GM06990 (cell line): ENCODE results near the gene TMEM100.

Experiments used
- DNase-seq: peaks from one replicate; pipeline ENCODE4 v3.0.0-alpha.2; 2011; ENCODE audit not compliant: insufficient read length; ENCODE audit errors: extremely low read depth
- H3K27me3 ChIP-seq: replicated peaks from 2 replicates; pipeline ENCODE4 v1.6.0; 2011; ENCODE audit warnings: low read length; ENCODE audit not compliant: control insufficient read depth, insufficient read depth
- H3K36me3 ChIP-seq: 2 replicates; pipeline ENCODE4 v1.5.1; 2011; ENCODE audit warnings: low read length; ENCODE audit not compliant: control insufficient read depth, insufficient read depth
- H3K4me3 ChIP-seq: replicated peaks from 2 replicates; pipeline ENCODE4 v1.5.1; 2011; ENCODE audit warnings: low read depth, mild to moderate bottlenecking, control low read depth, low read length
- CTCF ChIP-seq: IDR thresholded peaks from 2 replicates; pipeline ENCODE4 v1.5.1; 2011; ENCODE audit warnings: low read length, control low read depth, mild to moderate bottlenecking, inconsistent platforms; ENCODE audit not compliant: insufficient read depth, poor library complexity, severe bottlenecking

Gene TMEM100

GRCh38 chr17:55742272-55743102 lies 19.8 kb upstream of the TMEM100 start:
- DNase-seq: peak; percentile 23
- Histone ChIP-seq H3K27me3 (no peaks in the 10 kb centered on the region), H3K4me3 (no peak overlapping the region), H3K36me3 (no peaks in the 10 kb centered on the region)
- TF ChIP-seq CTCF: no peak

GRCh38 chr17:55741356-55741700 lies 18.7 kb upstream of the TMEM100 start:
- no peak for DNase-seq
- Histone ChIP-seq H3K4me3 (no peak overlapping the region), H3K36me3 (no peaks in the 10 kb centered on the region), H3K27me3 (no peaks in the 10 kb centered on the region)
- TF ChIP-seq CTCF: no peak

- no peak for DNase-seq
- Histone ChIP-seq H3K4me3 (no peak overlapping the region), H3K27me3 (no peaks in the 10 kb centered on the region), H3K36me3 (no peaks in the 10 kb centered on the region)
- TF ChIP-seq CTCF: no peak
These were observed 18.1 kb upstream of the TMEM100 start for GRCh38 chr17:55740511-55741355.

- no peak for TF ChIP-seq CTCF
- H3K27me3 ChIP-seq: no peaks in the 10 kb centered on the region
- no peaks in the 10 kb centered on the region for H3K36me3 ChIP-seq
- no peak overlapping the region for H3K4me3 ChIP-seq
- no peak for DNase-seq
These were observed 15.4 kb upstream of the TMEM100 start for GRCh38 chr17:55737976-55738501.

- TF ChIP-seq CTCF: peak; percentile 78
- Histone ChIP-seq H3K36me3 (no peaks in the 10 kb centered on the region), H3K27me3 (no peaks in the 10 kb centered on the region), H3K4me3 (no peak overlapping the region)
- DNase-seq: no peak
These were observed 13.2 kb upstream of the TMEM100 start for GRCh38 chr17:55735731-55736405.
